Spleen (tissue), 11 donors: Measurements from ENCODE around the gene TTLL11. TPM values are rescaled to one million over a fixed set of nuclear protein-coding genes. Genes with fewer than 3 reads are reported as not detected.

Experiments
- DNase-seq: peaks from one replicate; pipeline ENCODE4 v3.0.0-alpha.2; 2020
- H3K27ac ChIP-seq, 8 donors: fragments of 200-600 bp; sonication (generic) in 7 of 8; 1 replicate in 4 of 8; 2 replicates in 4 of 8; pipeline versions ENCODE4 v1.5.0 to v1.8.0; 2016 to 2021; ENCODE audit warnings: inconsistent platforms in 4 of 8, mild to moderate bottlenecking in 4 of 8, moderate library complexity in 1 of 8
- H3K27me3 ChIP-seq, 7 donors: fragments of 200-600 bp; sonication (generic) in 6 of 7; replicated peaks in 1 of 7; 1 replicate in 4 of 7; 2 replicates in 3 of 7; pipeline versions ENCODE4 v1.5.0 to v1.8.0; 2016 to 2021; ENCODE audit warnings: inconsistent platforms in 3 of 7, mild to moderate bottlenecking in 1 of 7
- H3K36me3 ChIP-seq, 6 donors: fragments of 200-600 bp; sonication (generic) in 5 of 6; 1 replicate in 4 of 6; 2 replicates in 2 of 6; pipeline versions ENCODE4 v1.5.0 to v1.8.0; 2016 to 2021; ENCODE audit warnings: inconsistent platforms in 2 of 6
- H3K4me1 ChIP-seq, 6 donors: fragments of 200-600 bp; sonication (generic) in 5 of 6; 1 replicate in 3 of 6; 2 replicates in 3 of 6; pipeline versions ENCODE4 v1.5.0 to v1.8.0; 2016 to 2021; ENCODE audit warnings: inconsistent platforms in 3 of 6
- H3K4me3 ChIP-seq, 8 donors: fragments of 200-600 bp; sonication (generic) in 7 of 8; 1 replicate in 4 of 8; 2 replicates in 4 of 8; pipeline versions ENCODE4 v1.5.0 to v1.8.0; 2016 to 2021; ENCODE audit warnings: inconsistent platforms in 4 of 8, mild to moderate bottlenecking in 4 of 8, moderate library complexity in 2 of 8
- H3K9me3 ChIP-seq, 8 donors: fragments of 200-600 bp; sonication (generic) in 7 of 8; 1 replicate in 4 of 8; 2 replicates in 4 of 8; pipeline versions ENCODE4 v1.5.0 to v1.8.0; 2016 to 2021; ENCODE audit warnings: inconsistent platforms in 4 of 8
- POLR2A ChIP-seq, 3 donors: fragments of 450-650 bp; IDR thresholded peaks; one replicate each; pipeline ENCODE4 v1.5.1; 2017; ENCODE audit warnings: antibody characterized with exemption in 3 of 3, mild to moderate bottlenecking in 1 of 3
- POLR2AphosphoS5 ChIP-seq, 3 donors: sonication (generic); formaldehyde crosslinking; IDR thresholded peaks; one replicate each; pipeline ENCODE4 v1.5.1; 2017; ENCODE audit warnings: antibody characterized with exemption in 3 of 3
- WGBS, 5 donors: extraction: QIAGEN DNeasy Blood & Tissue Kit in 3 of 5; methylation state at CpG; one replicate each; pipeline versions ENCODE4 v1.1.5 to v1.1.7; 2013 to 2018; 5-methylcytosine and 5-hydroxymethylcytosine counted together
- intact Hi-C: fragments of 100-400 bp; cut with DNase I; formaldehyde crosslinking; loops from one replicate; pipeline ENCODE4 v1.15.0; 2023; ENCODE audit warnings: low total_unique reads
- polyA plus RNA-seq, 3 donors: library from polyadenylated mRNA; stranded (reverse); fragments of 200-250 nt; gene quantifications; one replicate each; pipeline ENCODE4 v1.2.1, GENCODE V29; 2013
- total RNA-seq, 7 donors: library from RNA; depleted of rRNA in 3 of 7; stranded (reverse); fragments of >200 nt in 3 of 7; fragmentation: NEBNext Ultra II Directional in 4 of 7; extraction: Animal tissue kit (Norgen Biotek cat#: 25700) in 4 of 7; gene quantifications; one replicate each; pipeline versions ENCODE4 v1.1.0 to v1.2.1, GENCODE V29; 2016 to 2021
- TF ChIP-seq, protein P1 (sequence below), 11 experiments: fragments of 200-600 bp in 7 of 11; fragments of 450-650 bp in 4 of 11; sonication (generic) in 4 of 11; IDR thresholded peaks in 8 of 11; conservative IDR thresholded peaks in 3 of 11; 1 replicate in 7 of 11; 2 replicates in 4 of 11; pipeline versions ENCODE4 v1.4.0 to v1.8.0; 2016 to 2021; ENCODE audit warnings: antibody characterized with exemption in 11 of 11, inconsistent platforms in 4 of 11, mild to moderate bottlenecking in 1 of 11
- donor health status: healthy with polysubstance abuse.
- donor health status: DM: no; HTN: no; CAD: no; lungs with moderate emphysema.
- donor health status: DM: no; HTN: no; CAD: no.
- donor health status: Bipolar disorder and iron deficiency.
- donor health status: healthy.
- donor health status: DM: no; HTN: no; CAD: no.
- donor health status: DM: yes; HTN: yes; CAD: no.

TTLL11 gene
- total and polyA plus RNA-seq, 10 donors: 1.6 to 12.8 (median 7.3) TPM

DNA sequence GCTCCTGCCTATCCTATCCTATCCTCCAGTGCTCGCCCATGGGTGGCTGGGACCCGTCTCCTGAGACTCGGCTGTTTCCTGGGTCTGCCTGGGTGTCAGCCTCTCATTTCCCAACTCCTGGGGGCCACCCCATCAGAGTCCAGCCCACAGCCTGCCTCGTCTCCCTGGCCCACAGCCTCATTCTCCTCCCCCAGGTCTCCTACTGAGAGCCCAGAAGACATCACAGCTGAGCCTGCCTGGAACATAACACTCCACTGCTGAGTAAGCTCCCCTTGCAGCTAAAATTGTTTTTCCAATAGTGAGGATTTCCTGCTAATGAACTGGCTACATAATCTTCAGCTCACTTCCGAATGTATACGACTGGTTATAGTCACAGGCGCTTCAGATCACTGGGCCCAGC is 95.3 kb downstream of the TTLL11 start:
- WGBS, 5 donors: 67 to 85% (median 75%) methylated on average over 7 of the region's 7 CpGs
- no peak overlapping the region for H3K4me3 ChIP-seq
- H3K27ac ChIP-seq: no peak overlapping the region
- H3K27me3 ChIP-seq: no peaks in the 10 kb centered on the region
- TF ChIP-seq POLR2AphosphoS5 (IDR thresholded peaks at IDR 0.05) (no peak), POLR2A (IDR thresholded peaks at IDR 0.05) (no peak)
- TF ChIP-seq, protein P1, sequence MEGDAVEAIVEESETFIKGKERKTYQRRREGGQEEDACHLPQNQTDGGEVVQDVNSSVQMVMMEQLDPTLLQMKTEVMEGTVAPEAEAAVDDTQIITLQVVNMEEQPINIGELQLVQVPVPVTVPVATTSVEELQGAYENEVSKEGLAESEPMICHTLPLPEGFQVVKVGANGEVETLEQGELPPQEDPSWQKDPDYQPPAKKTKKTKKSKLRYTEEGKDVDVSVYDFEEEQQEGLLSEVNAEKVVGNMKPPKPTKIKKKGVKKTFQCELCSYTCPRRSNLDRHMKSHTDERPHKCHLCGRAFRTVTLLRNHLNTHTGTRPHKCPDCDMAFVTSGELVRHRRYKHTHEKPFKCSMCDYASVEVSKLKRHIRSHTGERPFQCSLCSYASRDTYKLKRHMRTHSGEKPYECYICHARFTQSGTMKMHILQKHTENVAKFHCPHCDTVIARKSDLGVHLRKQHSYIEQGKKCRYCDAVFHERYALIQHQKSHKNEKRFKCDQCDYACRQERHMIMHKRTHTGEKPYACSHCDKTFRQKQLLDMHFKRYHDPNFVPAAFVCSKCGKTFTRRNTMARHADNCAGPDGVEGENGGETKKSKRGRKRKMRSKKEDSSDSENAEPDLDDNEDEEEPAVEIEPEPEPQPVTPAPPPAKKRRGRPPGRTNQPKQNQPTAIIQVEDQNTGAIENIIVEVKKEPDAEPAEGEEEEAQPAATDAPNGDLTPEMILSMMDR (IDR thresholded peaks at IDR 0.05 in 8 of 11, conservative IDR thresholded peaks at IDR 0.05 in 3 of 11): no peak
- intact Hi-C loops: loop anchor here (10.0 kb wide), 1 partner anchor 253 kb away; no protein-coding TSS in a partner anchor
- no peak for DNase-seq
- H3K9me3 ChIP-seq: no peaks in the 10 kb centered on the region
- H3K36me3 ChIP-seq: no peaks in the 10 kb centered on the region
- peaks cover 0 to 21% (median 4%) of the 10 kb centered on the region in 6 donors for H3K4me1 ChIP-seq

DNA sequence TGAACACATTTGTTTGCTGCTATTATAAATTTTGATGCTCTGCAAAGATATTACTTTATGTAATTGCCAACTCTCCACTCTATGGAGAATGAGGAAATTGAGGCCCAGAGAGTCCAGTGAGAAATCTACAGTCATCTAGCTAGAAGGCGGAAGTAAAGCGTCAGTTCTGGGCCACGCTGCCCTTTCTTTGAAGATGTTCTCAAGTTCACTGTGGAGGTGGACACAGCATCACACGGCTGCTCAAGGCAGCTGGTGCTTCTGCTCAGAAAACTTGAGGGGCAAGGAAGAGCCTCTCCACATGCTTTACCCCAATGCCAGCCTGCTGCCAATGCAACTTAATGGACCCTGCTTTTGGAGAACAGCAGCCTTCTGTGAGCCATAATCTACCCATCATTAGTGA is 96.3 kb downstream of the TTLL11 start:
- intact Hi-C loops: loop anchor here (10.0 kb wide), 1 partner anchor 252 kb away; no protein-coding TSS in a partner anchor
- H3K27me3 ChIP-seq: no peaks in the 10 kb centered on the region
- no peaks in the 10 kb centered on the region for H3K9me3 ChIP-seq
- TF ChIP-seq, protein P1 (IDR thresholded peaks at IDR 0.05 in 8 of 11, conservative IDR thresholded peaks at IDR 0.05 in 3 of 11): no peak
- TF ChIP-seq POLR2AphosphoS5 (IDR thresholded peaks at IDR 0.05) (no peak), POLR2A (IDR thresholded peaks at IDR 0.05) (no peak)
- 77 to 96% (median 92%) methylated on average over 4 of the region's 4 CpGs for WGBS, 5 donors
- H3K27ac ChIP-seq: no peak overlapping the region
- H3K36me3 ChIP-seq: no peaks in the 10 kb centered on the region
- no peak overlapping the region for H3K4me3 ChIP-seq
- DNase-seq: no peak
- peaks cover 0 to 31% (median 4%) of the 10 kb centered on the region in 6 donors for H3K4me1 ChIP-seq

DNA sequence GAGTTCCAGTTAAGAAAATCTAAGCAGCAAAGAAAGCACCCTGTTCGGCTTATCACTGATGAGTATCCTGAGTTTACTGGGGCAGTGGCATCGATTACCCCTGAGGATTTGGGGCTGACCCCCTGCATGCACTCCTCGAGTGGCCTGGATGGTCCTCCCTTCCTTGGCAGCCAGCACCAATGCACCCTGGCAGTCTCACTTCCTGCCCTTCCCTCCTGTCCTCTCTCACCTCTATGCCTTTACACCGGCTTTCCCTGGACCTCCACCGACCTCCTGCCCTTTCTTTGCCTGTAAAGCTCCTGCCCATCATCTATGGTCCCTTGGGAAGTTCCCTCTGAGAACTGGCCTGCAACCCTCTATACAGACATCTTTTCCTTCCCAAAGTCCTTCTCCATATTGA is 97.1 kb downstream of the TTLL11 start:
- 69 to 87% (median 77%) methylated on average over 5 of the region's 5 CpGs for whole genome bisulfite sequencing, 5 donors
- intact Hi-C loops: loop anchor here (10.0 kb wide), 1 partner anchor 251 kb away; no protein-coding TSS in a partner anchor

DNA sequence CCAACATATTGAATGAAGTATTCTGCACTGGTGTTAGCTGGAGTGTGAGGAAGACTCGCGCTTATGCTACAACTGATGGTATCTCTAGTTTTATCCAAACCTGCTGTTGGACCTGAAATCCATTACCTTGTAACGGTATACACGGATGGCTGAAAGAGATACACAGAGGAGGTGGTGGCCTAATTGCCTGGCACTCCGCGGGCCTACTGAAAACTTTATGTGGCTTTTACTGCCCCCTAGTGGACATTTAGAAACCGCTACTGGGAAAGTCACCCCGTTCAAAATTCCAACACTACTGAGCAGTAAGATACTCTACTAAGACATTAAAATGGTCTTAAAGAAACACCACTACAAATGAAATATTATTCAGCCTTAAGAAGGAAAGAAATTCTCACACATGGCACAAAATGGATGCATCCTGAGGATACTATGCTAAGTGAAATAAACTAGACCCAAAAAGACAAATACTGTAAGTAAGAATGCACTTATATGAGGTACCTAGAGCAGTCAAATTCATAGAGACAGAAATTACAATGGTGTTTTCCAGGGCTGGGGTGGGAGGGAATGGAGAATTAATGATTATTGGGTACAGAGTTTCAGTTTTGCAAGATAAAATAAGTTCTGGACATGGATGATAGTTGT is 100.4 kb downstream of the TTLL11 start:
- intact Hi-C loops: loop anchor here (2.0 to 10.0 kb wide), 3 partner anchors 248 to 445 kb away; no protein-coding TSS in a partner anchor
- H3K9me3 ChIP-seq: no peaks in the 10 kb centered on the region
- H3K4me3 ChIP-seq: no peak overlapping the region
- 15 to 22% (median 16%) methylated on average over 8 of the region's 8 CpGs for WGBS, 5 donors
- no peak for DNase-seq
- TF ChIP-seq POLR2AphosphoS5 (IDR thresholded peaks at IDR 0.05): no peak
- TF ChIP-seq, protein P1 (IDR thresholded peaks at IDR 0.05 in 8 of 11, conservative IDR thresholded peaks at IDR 0.05 in 3 of 11): peak; percentile 62 to 88 (median 82)
- peaks cover 0 to 14% (median 5%) of the 10 kb centered on the region in 6 donors for H3K36me3 ChIP-seq
- H3K27me3 ChIP-seq: no peaks in the 10 kb centered on the region
- H3K27ac ChIP-seq: peak overlapping the region in 1 of 8 donors; percentile 14
- H3K4me1 ChIP-seq: peaks cover 0 to 22% (median 3%) of the 10 kb centered on the region in 6 donors

More for the DNA sequence above, 97.1 kb downstream of the TTLL11 start:
- H3K4me1 ChIP-seq: peaks cover 0 to 33% (median 4%) of the 10 kb centered on the region in 6 donors
- DNase-seq: no peak
- H3K36me3 ChIP-seq: no peaks in the 10 kb centered on the region
- H3K27ac ChIP-seq: no peak overlapping the region
- no peaks in the 10 kb centered on the region for H3K27me3 ChIP-seq
- no peak for TF ChIP-seq POLR2A (IDR thresholded peaks at IDR 0.05)
- TF ChIP-seq POLR2AphosphoS5 (IDR thresholded peaks at IDR 0.05): no peak
- TF ChIP-seq, protein P1 (IDR thresholded peaks at IDR 0.05 in 8 of 11, conservative IDR thresholded peaks at IDR 0.05 in 3 of 11): no peak
- H3K4me3 ChIP-seq: no peak overlapping the region
- H3K9me3 ChIP-seq: no peaks in the 10 kb centered on the region
